GM19467 (cell line): ENCODE data around the gene EHF.

ENCODE experiments used
- ATAC-seq: cut with Tn5 transposase; IDR thresholded peaks from one replicate; pipeline ENCODE4 v1.9.1; 2021; ENCODE audit warnings: mild to moderate bottlenecking, moderate library complexity; ENCODE audit not compliant: unreplicated experiment

The EHF gene

DNA sequence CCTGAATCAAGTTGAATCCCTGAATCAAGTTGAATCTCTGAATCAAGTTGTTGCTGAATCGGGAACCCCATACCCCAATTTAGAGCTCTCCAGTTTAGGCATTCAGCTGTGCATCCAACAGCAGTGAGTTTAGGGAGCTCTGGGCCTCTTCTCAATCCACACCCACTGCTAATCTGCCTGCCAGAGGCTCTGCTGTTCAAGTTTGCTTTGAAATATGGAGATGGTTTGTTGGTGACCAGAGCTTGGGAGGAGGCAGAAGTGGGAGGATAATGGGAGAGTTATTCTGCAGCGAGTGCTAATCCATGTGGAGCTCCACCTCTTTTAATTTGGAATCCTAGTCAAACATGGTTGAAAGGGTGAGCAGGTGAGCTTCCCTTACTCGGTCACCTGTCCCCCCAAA lies 22.4 kb downstream of the EHF start:
- ATAC-seq, result no peak

GRCh38 chr11:34643846-34644245 lies 23.0 kb downstream of the EHF start:
- ATAC-seq, result no peak

DNA sequence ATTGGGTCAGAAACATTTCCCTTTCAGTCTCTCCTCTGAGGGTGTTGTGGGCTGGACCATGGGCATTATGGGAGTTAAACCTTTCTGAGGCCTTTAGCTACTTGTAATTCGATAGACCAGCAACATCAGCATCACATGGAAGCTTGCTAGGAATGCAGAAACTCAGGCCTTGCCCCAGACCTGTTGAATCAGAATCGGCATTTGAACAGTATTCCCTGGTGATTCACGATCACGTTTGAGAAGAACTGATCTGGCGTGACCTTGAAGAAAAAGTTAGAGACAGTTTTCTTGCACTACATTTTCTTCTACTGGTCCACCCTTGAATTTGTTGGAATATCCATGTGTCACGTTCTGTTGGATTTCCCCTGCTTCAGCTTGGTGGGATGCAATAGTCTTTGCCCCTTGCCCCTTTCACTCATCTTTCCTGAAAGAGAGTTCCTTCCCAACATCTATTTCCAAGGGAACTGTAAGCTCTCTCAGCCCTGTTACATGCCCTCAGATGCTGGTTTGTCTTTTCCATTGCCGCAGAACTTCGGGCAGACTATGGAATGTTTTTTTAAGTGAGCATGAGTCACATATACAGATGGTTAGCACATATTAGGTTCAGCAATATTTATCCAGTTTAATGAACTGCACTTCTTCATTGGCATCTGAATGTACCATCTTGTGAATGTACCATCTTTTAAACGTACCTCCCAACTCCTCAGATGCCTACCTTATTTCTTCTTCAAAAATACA lies 23.9 kb downstream of the EHF start:
- ATAC-seq, result no peak

- no peak for ATAC-seq
These were observed 25.5 kb downstream of the EHF start for GRCh38 chr11:34646431-34646830.

GRCh38 chr11:34647131-34647530 lies 26.2 kb downstream of the EHF start:
- ATAC-seq, result no peak

- no peak for ATAC-seq
These were observed 26.6 kb downstream of the EHF start for GRCh38 chr11:34647532-34647931.

DNA sequence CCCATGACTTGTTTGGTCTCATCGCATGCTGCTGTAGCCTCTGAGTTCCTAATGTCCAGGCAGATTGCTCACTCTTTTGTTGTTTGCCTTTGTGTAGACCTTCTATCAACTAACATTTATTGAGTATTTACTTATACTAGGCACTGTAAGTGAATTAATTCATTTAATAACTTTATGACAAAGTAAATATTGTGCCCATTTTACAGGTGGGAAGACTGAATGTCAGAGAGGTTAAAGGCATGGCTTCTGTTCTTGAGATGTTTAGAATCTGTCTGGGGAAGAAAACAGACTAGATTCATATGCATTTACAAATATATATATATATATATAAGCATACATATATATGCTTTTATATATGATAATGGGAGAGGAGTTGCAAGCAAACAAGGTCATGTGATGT lies 27.1 kb downstream of the EHF start:
- ATAC-seq, result no peak

GRCh38 chr11:34649597-34649996 lies 28.7 kb downstream of the EHF start:
- ATAC-seq, result no peak

DNA sequence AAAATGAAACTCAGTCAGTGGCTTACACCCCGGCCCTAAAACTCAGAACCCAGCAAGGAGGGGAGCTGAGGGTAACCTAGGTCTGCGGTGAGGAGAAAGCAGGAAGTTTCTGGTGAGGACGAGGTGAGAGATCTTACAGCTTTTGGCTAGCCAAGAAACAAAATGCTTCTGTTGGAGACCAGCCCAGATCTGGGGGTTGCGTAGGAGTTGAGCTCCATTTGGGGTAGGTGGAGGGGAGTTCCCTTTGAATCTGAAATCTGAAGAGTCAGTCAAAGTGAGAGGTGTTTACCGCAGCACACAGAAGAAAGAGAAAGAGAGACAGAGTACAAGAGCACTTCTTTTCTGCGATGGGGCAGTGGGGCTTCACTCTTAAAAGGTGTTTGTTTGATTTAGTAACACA lies 29.6 kb downstream of the EHF start:
- ATAC-seq, result peak; percentile 91

GRCh38 chr11:34651551-34651950 lies 30.7 kb downstream of the EHF start:
- no peak for ATAC-seq

DNA sequence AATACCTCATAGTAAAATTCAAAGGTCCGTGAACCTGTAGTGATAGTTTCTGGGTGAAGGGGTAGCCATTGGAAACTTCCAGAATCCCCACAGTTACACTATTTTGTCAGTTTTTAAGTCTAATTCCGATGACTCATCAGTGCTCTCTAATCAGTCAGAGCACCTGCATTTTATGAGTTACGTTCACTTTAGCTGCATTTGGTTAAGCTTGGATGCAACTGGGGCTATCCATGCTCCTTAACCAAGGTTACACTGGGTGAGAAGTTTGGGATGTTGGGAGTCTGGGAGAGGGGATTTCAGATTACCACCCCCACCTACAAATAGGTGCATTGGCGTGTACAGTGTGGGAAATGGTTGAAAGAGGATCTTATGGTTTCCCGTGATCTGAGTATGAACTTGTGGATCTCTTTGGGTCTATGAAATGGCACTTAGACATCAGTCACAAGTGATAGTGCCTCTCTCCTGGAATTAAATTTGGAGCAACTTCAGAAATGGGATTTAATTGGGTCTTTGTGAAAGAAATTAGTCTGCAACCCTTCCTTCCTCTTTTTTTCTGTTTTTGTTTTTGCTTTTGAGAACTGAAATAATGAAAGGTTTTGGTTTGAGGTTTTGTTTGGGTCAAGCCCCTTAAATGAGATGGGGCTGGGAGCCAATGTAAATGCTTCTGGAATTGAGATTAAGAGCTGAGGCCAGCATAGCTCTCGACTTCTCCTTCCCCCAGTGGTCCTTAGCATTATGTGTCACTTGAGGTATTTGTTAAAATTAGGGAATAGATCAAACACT lies 31.5 kb downstream of the EHF start:
- ATAC-seq, result no peak

DNA sequence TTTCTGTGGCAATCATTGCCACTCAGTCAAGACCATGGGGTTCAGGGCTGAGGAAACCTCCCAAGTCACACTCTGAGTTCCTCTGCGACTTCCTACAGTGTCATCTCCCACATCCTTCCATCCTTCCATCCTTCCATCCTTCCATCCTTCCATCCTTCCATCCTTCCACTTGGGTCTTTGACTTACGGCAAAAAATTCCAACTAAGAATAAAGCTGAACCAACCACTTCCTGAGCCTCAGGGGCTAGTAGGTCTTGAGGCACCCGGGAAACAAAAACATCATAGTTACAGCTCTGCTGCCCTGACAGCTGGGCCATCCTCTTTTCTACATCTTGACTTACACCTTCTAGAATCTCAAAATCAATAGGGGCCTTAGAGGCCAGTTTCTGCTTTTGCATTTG lies 32.1 kb downstream of the EHF start:
- ATAC-seq, result no peak

DNA sequence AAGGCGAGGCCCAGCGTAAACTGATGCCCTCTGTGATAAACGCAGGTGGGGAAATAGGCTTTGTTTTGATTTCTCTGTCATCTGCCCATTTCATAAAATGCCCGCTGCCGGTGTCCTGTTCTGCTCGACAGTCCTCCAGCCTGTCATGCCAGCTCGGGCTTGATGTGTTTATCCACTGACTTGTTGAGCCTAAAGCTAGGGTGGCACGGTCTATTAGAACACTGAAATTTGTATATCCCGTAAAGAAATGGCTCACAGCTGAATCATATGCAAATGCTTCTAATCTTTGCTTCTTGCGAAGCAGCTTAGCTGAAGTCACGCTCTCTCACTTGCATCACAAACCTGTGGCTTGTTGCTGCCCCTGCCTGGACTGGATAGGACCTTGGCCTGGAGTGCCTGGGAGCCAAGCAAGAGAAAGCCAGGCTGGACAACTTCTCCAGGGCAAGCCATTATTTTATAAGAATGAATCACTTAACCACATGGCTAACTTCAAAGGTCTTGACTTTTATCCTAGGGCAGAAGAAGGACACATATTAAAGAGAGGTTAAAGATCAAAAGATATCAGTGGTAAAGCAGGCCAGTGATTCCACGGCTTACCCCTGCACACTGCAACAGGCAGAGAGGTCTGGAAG lies 33.1 kb downstream of the EHF start:
- no peak for ATAC-seq

GRCh38 chr11:34654483-34655334 lies 33.8 kb downstream of the EHF start:
- ATAC-seq, result no peak

DNA sequence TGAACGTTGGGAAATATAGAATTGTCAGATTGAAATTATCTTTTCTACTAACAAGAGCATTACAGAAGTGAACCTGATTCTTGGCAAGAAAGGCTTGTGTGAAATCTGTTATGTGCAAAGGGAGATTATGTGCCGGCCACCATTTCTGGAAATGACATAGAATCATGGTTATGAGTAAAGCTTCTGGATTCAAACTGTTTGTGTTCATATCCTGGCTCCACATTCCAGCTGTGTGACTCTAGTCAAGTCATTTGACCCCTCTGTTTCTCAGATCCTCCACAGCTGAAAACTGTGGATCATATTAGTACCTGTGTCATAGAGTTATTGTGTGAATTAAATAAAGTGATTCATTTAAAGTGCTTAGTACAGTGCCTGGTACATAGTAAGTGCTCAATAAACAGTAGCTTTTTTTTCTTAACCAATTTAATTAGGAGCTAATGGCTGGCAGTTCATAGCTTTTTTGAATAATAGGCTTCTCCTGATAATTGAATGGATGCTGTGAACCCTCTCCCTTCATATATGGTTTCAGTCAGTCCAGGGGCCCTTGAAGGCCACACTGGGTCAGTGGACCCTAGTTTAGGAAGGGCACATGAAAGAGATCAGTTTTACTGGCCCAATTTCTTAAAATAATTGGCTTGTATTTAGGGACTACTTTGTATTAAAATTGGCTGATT lies 34.6 kb downstream of the EHF start:
- ATAC-seq, result no peak

DNA sequence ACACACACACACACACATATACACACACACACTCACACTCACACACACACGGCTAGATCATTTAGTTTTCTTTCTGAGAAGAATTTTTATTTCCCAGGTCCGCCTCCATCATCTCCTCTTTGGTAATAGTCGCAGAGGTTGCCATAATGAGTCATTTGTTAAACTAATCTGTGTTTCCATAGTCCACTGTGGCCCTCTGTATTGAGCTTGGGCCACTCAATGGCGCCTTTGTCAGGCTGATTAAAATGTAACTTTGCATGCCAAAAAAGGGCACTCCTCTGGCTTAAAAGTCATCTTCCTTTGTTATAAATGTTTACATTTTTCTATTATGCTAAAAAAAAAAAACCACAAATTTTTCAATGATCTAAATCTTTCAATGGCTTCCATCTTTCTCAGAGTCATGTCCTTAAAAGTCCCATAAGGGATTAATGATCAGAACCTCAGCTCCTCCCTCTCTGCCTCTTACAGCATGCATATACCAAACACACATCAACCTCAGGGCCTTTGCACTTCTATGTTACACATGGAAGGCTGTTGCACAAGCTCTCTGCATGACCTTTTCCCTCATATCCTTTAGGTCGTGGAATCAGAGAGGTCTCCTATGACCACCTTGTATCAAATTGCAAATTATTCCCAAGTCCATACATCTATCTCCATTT lies 35.3 kb downstream of the EHF start:
- no peak for ATAC-seq

DNA sequence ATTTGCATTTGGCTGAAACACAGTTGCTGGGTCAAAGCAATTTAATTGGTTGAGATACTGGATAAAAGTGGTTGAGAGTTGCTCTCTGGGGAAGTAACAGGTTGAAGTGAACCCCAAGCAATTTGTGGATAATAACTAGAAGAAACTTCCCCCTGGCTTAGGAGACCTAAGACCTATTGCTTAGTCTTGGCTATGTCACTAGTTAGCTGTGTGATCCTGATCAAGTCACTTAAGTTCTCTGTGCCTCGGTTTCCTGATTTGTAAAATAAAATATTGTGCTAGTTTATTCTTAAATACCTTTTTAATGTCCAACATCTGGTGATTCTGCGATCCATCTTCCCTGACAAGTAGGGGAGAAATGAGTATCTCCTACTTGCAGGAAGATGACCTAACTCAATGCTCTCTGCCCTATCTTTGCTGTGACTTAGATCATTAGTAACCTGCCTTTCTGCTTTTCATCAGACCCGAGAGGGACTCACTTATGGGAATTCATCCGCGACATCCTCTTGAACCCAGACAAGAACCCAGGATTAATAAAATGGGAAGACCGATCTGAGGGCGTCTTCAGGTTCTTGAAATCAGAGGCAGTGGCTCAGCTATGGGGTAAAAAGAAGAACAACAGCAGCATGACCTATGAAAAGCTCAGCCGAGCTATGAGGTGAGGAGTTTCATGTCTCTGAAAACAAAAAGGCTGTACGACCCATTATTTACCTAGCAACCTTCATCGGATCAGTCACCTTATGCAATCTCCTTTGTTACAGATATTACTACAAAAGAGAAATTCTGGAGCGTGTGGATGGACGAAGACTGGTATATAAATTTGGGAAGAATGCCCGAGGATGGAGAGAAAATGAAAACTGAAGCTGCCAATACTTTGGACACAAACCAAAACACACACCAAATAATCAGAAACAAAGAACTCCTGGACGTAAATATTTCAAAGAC lies 37.5 kb downstream of the EHF start:
- ATAC-seq, result no peak

DNA sequence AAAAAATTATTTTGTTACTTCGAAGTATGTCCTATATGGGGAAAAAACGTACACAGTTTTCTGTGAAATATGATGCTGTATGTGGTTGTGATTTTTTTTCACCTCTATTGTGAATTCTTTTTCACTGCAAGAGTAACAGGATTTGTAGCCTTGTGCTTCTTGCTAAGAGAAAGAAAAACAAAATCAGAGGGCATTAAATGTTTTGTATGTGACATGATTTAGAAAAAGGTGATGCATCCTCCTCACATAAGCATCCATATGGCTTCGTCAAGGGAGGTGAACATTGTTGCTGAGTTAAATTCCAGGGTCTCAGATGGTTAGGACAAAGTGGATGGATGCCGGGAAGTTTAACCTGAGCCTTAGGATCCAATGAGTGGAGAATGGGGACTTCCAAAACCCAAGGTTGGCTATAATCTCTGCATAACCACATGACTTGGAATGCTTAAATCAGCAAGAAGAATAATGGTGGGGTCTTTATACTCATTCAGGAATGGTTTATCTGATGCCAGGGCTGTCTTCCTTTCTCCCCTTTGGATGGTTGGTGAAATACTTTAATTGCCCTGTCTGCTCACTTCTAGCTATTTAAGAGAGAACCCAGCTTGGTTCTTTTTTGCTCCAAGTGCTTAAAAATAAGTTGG lies 38.3 kb downstream of the EHF start:
- ATAC-seq, result no peak
